VCaP (cell line): ENCODE data around the gene FBXO47.

Source experiments
- H3K27ac ChIP-seq: fragments of 450-650 bp; 2 replicates; pipeline ENCODE4 v1.5.1; 2017
- CTCF ChIP-seq: fragments of 450-650 bp; conservative IDR thresholded peaks from 2 replicates; pipeline ENCODE4 v1.5.1; 2017; ENCODE audit warnings: mild to moderate bottlenecking, moderate library complexity

The FBXO47 gene

DNA sequence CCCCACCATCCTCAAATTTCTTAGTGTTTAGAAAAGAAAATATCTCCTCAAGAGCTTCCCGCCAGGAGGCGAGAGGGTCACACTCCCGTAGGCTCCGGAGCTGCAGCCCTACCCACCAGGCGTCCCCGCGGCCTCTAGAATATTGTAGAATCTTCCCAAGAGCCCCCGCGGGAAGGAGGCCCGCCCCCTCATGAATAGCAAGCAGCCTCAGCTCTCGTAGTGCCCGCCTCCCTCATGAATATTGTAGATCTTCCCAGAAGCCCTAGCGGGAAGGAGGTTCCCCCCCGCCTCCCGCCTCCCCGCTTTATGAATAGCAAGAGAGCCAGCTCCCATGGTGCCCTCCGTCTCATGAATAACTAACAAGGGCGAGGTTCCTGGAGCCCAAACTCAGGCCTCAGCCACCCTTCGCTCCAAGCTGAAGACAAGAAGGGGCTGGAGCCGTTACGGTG is at the start of gene FBXO47:
Gene FBXO47, minus strand, starts transcription at position 114 of the 449 bp plus-strand sequence. CDS start 4,378 bp downstream, outside the sequence.
- TF ChIP-seq CTCF, result no peak
- no peak within 1 kb of the TSS for H3K27ac ChIP-seq

- no peak for TF ChIP-seq CTCF
- H3K27ac ChIP-seq, result no peak overlapping the region
Observed at GRCh38 chr17:39016193-39017153, 49.3 kb upstream of the FBXO47 start.

DNA sequence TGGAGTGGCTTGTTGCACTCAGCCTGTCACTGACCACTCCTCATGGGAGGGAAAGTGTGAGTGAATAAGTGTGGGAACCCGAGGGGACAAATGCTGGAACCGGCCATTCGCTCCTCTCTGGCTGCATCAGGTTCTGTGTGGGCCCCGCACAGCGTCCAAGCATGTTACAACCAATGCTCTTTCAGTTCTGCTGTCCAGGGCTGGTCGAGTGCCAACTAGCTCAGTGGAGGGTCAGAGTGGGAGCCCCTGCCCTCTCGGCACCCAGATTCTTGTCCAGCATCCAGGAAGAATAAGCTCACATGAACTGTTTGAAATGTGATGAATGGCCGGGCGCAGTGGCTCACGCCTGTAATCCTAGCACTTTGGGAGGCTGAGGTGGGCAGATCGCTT is 48.3 kb upstream of the FBXO47 start:
- no peak overlapping the region for H3K27ac ChIP-seq
- TF ChIP-seq CTCF, result no peak

- H3K27ac ChIP-seq, result no peak overlapping the region
- TF ChIP-seq CTCF, result no peak
Observed at GRCh38 chr17:39014795-39015545, 47.8 kb upstream of the FBXO47 start.

DNA sequence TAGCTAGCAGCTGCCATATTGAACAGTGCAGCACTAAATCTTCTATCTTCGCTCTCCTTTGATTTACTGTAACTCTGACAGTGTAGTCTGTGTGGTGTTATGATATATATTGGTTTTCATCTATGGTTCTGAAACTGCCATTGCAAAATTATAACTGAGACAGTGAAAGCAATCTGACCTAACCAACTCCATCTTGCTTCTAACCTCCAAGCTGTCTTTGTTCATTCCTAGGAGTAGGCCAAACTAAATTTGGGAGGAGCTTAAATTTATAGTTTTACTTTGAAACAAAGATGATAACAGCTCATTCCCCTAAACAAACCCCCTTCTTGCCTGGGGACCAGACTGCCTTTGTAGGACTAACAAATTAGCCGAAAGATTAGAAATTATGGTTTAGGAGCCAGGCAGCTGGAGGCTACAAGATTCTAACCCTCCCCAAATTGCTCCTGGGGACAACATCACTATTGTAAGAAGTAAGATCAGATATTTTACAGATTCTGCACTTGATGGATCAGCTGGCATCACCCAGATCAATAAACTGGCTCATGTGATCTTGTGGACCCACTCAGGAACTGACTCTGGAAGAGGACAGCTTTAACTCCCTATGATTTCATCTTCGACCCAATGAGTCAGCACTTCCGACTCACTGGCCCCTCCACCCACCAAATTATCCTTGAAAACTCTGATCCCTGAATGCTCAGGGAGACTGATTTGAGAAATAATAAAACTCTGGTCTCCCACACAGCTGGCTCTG is 47.0 kb upstream of the FBXO47 start:
- no peak overlapping the region for H3K27ac ChIP-seq
- no peak for TF ChIP-seq CTCF

DNA sequence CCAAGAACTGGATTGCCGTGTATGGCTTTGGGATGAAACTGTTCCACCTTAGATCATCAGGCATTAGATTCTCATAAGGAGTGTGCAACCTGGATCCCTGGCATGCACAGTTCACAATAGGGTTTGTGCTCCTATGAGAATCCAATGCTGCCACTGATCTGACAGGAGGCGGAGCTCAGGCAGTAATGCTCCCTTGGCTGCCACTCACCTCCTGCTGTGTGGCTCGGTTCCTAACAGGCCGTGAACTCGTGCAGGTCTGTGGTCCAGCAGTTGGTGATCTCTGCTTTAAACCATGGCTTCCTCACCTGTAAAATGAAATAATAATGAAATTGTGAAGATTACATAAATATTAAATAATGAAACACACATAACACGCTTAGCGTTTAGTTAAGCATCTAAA is 45.5 kb upstream of the FBXO47 start:
- no peak for TF ChIP-seq CTCF
- no peak overlapping the region for H3K27ac ChIP-seq
